OCI-LY1 (cell line): ENCODE data around the gene RANBP17.

Experiments
- H2AFZ ChIP-seq: fragments of 200-600 bp; sonication (generic), shearing (Covaris generic); 2 replicates; pipeline ENCODE4 v1.6.0; 2014; ENCODE audit warnings: antibody characterized with exemption, mild to moderate bottlenecking, low read length
- H3F3A ChIP-seq: fragments of 200-600 bp; sonication (generic), shearing (Covaris generic); 2 replicates; pipeline ENCODE4 v1.6.0; 2014; ENCODE audit warnings: mild to moderate bottlenecking, antibody characterized with exemption, low read length, moderate library complexity; ENCODE audit not compliant: insufficient read depth
- H3K27ac ChIP-seq: fragments of 200-600 bp; sonication (generic); 2 replicates; pipeline ENCODE4 v1.5.1; 2014; ENCODE audit warnings: low read length, mixed run types, mild to moderate bottlenecking, low read depth; ENCODE audit not compliant: poor library complexity, severe bottlenecking
- H3K27me3 ChIP-seq: fragments of 200-600 bp; sonication (generic); 2 replicates; pipeline ENCODE4 v1.6.0; 2014; ENCODE audit warnings: antibody characterized with exemption, mild to moderate bottlenecking, low read length, moderate library complexity; ENCODE audit not compliant: insufficient read depth
- H3K36me3 ChIP-seq: fragments of 200-600 bp; sonication (generic); 2 replicates; pipeline ENCODE4 v1.6.1; 2014; ENCODE audit warnings: mild to moderate bottlenecking, antibody characterized with exemption, low read length, moderate library complexity, mixed read lengths; ENCODE audit not compliant: insufficient read depth
- H3K4me1 ChIP-seq: fragments of 200-600 bp; sonication (generic); 2 replicates; pipeline ENCODE4 v1.5.1; 2014; ENCODE audit warnings: mild to moderate bottlenecking, low read length, moderate library complexity; ENCODE audit not compliant: insufficient read depth, severe bottlenecking
- H3K4me2 ChIP-seq: fragments of 200-600 bp; sonication (generic), shearing (Covaris generic); 2 replicates; pipeline ENCODE4 v1.6.1; 2014; ENCODE audit warnings: low read length
- H3K4me3 ChIP-seq: fragments of 200-600 bp; sonication (generic); 2 replicates; pipeline ENCODE4 v1.5.1; 2014; ENCODE audit warnings: low read length, low read depth, mild to moderate bottlenecking, mixed read lengths; ENCODE audit not compliant: poor library complexity, severe bottlenecking
- H3K79me2 ChIP-seq: fragments of 200-600 bp; shearing (Covaris generic); 2 replicates; pipeline ENCODE4 v1.6.1; 2016; ENCODE audit warnings: mixed run types, low read length, mixed read lengths; ENCODE audit not compliant: insufficient read depth
- H3K9ac ChIP-seq: fragments of 200-600 bp; sonication (generic), shearing (Covaris generic); 2 replicates; pipeline ENCODE4 v1.6.1; 2014; ENCODE audit warnings: mild to moderate bottlenecking, low read length, mixed read lengths
- H3K9me2 ChIP-seq: fragments of 200-600 bp; sonication (generic), shearing (Covaris generic); 2 replicates; pipeline ENCODE4 v1.6.1; 2014; ENCODE audit warnings: low read depth, mild to moderate bottlenecking, low read length, mixed read lengths
- H3K9me3 ChIP-seq: fragments of 200-600 bp; shearing (Covaris generic); 2 replicates; pipeline ENCODE4 v1.6.1; 2014; ENCODE audit warnings: low read length, mixed read lengths
- H4K20me1 ChIP-seq: fragments of 200-600 bp; sonication (generic), shearing (Covaris generic); 2 replicates; pipeline ENCODE4 v1.6.0; 2016; ENCODE audit warnings: mild to moderate bottlenecking, low read length; ENCODE audit not compliant: insufficient read depth
- CTCF ChIP-seq: fragments of 200-600 bp; sonication (generic), shearing (Covaris generic); IDR thresholded peaks from 2 replicates; pipeline ENCODE4 v1.5.1; 2017; ENCODE audit warnings: mild to moderate bottlenecking, antibody characterized with exemption, low read length, moderate library complexity, mixed read lengths
- EZH2 ChIP-seq: fragments of 200-600 bp; sonication (generic), shearing (Covaris generic); IDR thresholded peaks from 2 replicates; pipeline ENCODE4 v1.8.0; 2017; ENCODE audit warnings: borderline replicate concordance, mixed run types, mild to moderate bottlenecking, antibody characterized with exemption, low read length, moderate library complexity, mixed read lengths

Gene RANBP17

GRCh38 chr5:170903075-170903474 lies 41.3 kb downstream of the RANBP17 start:
- Histone ChIP-seq H4K20me1 (no peaks in the 10 kb centered on the region), H3K9me3 (no peaks in the 10 kb centered on the region), H3K4me1 (no peaks in the 10 kb centered on the region), H3K79me2 (no peaks in the 10 kb centered on the region), H3F3A (no peaks in the 10 kb centered on the region), H3K4me2 (no peak overlapping the region), H3K9me2 (no peaks in the 10 kb centered on the region), H3K27me3 (no peaks in the 10 kb centered on the region), H3K4me3 (no peak overlapping the region), H3K9ac (no peak overlapping the region), H2AFZ (no peak overlapping the region), H3K27ac (no peak overlapping the region), H3K36me3 (no peaks in the 10 kb centered on the region)
- TF ChIP-seq CTCF, result no peak
- TF ChIP-seq EZH2, result no peak

GRCh38 chr5:170907758-170908157 lies 45.9 kb downstream of the RANBP17 start:
- no peak overlapping the region for H2AFZ ChIP-seq
- no peaks in the 10 kb centered on the region for H3F3A ChIP-seq
- H3K4me3 ChIP-seq, result no peak overlapping the region
- no peaks in the 10 kb centered on the region for H3K79me2 ChIP-seq
- H3K36me3 ChIP-seq, result no peaks in the 10 kb centered on the region
- TF ChIP-seq CTCF, result no peak
- no peak for TF ChIP-seq EZH2
- H3K9me3 ChIP-seq, result no peaks in the 10 kb centered on the region
- no peak overlapping the region for H3K27ac ChIP-seq
- no peaks in the 10 kb centered on the region for H4K20me1 ChIP-seq
- H3K9ac ChIP-seq, result no peak overlapping the region
- H3K4me1 ChIP-seq, result no peaks in the 10 kb centered on the region
- H3K4me2 ChIP-seq, result no peak overlapping the region
- no peaks in the 10 kb centered on the region for H3K27me3 ChIP-seq
- H3K9me2 ChIP-seq, result no peaks in the 10 kb centered on the region

GRCh38 chr5:170913573-170913972 lies 51.8 kb downstream of the RANBP17 start:
- Histone ChIP-seq H3K79me2 (no peaks in the 10 kb centered on the region), H3K4me3 (no peak overlapping the region), H4K20me1 (no peaks in the 10 kb centered on the region), H3F3A (no peaks in the 10 kb centered on the region), H3K4me2 (no peak overlapping the region), H3K36me3 (no peaks in the 10 kb centered on the region), H3K9ac (no peak overlapping the region), H3K27me3 (no peaks in the 10 kb centered on the region), H2AFZ (no peak overlapping the region), H3K4me1 (no peaks in the 10 kb centered on the region), H3K9me2 (no peaks in the 10 kb centered on the region), H3K27ac (no peak overlapping the region), H3K9me3 (no peaks in the 10 kb centered on the region)
- TF ChIP-seq CTCF (no peak), EZH2 (no peak)
